GM18498 (cell line): ENCODE data around the gene CLEC16A.

Experiments used
- ATAC-seq: cut with Tn5 transposase; IDR thresholded peaks from one replicate; pipeline ENCODE4 v1.9.1; 2021; ENCODE audit warnings: mild to moderate bottlenecking, moderate library complexity; ENCODE audit not compliant: unreplicated experiment

The CLEC16A gene

GRCh38 chr16:11147754-11148444, 203.5 kb downstream of the CLEC16A start:
- ATAC-seq: no peak

- ATAC-seq: no peak
Observed at GRCh38 chr16:11149011-11149616, 204.8 kb downstream of the CLEC16A start.

- no peak for ATAC-seq
Observed at GRCh38 chr16:11150190-11150589, 205.8 kb downstream of the CLEC16A start.

- ATAC-seq: no peak
Observed at GRCh38 chr16:11151156-11151884, 207.0 kb downstream of the CLEC16A start.

GRCh38 chr16:11151885-11152629, 207.7 kb downstream of the CLEC16A start:
- no peak for ATAC-seq

- no peak for ATAC-seq
Observed at GRCh38 chr16:11152677-11153331, 208.4 kb downstream of the CLEC16A start.

DNA sequence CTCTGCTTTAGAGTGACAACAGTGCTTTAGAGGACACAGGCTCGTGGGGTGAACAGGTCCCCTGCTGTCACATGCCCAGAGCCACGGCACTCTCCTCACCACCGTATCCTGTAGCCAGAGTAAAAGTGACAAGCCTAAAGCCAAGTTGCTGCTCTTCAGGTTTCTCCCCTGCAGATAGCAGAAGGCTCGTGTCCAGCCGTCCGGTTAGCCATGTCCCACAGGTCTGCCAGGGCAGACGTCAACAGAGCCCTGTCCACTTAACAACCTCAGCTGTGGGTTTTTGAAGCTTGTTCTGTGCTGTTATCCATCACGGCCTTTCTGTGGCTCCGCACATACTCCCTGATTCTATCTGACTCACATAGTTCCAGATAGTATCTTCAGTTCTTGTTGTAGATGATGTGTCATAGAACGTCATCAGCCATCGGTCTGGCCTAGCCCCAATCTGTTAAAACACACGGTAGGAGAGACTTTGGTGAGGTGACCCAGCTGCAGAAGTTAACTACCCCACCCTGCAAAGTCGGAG, 211.0 kb downstream of the CLEC16A start:
- ATAC-seq: no peak

DNA sequence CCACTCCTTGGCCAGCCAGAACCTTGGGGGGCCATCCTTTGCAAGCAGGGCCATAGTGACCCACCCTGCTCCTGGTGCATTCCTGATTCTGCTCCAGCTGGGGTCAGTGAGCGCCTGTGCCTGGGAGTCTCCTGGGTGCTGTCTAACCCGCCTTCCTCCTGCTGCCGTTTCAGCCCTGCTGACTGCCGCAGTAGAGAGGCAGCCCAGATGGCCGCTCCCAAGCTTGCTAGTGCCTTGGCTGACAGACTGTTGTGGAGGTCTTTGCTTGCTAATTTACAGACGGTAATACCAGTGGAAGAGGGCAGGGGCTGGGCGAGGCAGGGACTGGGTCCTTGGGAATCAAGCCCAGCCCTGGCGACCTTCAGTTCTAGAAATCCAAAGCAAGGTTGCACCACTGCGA, 212.0 kb downstream of the CLEC16A start:
- ATAC-seq: no peak

- no peak for ATAC-seq
Observed at GRCh38 chr16:11157143-11157542, 212.8 kb downstream of the CLEC16A start.

- ATAC-seq: no peak
Observed at GRCh38 chr16:11158018-11158417, 213.7 kb downstream of the CLEC16A start.

DNA sequence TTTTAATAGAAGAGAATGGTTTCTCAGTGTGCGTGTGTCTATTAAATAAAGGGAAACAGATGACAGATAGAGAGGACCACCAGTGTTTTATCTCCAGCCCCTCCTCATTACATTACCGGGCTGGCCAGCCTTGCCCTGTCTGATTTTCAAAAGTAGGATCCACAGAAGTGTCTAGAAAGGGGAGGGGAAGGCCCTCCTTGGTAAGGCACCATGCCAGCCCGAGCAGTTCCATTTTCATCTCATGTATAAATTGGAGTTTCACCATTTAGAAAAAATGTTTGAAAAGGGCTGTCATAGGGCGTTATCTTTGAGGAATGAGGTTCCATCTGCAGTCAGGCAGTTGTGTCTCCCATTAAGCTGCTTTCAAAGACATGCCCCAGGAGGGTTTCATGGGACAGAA, 214.9 kb downstream of the CLEC16A start:
- ATAC-seq: no peak

- ATAC-seq: no peak
Observed at GRCh38 chr16:11160676-11161115, 216.3 kb downstream of the CLEC16A start.

- ATAC-seq: no peak
Observed at GRCh38 chr16:11161439-11161838, 217.1 kb downstream of the CLEC16A start.

DNA sequence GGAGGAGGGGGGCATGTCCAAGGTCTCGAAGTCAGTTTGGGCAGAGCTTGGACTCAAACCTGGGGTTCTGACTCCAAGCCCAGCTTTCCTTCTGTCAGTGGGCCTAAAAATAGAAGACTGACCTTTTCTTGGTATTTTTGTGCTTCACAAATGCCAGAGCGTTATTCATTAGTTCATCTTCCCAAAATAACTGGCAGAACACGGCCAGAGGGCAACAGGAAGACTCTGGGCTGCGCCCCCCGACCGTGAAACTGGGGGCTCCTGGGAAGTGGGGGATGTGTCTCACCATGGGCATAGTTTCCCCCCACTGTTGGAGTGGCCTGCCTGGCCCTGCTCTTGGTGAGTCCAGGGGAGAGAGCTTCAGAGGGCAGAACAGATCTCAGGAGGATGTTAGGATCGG, 217.6 kb downstream of the CLEC16A start:
- no peak for ATAC-seq

DNA sequence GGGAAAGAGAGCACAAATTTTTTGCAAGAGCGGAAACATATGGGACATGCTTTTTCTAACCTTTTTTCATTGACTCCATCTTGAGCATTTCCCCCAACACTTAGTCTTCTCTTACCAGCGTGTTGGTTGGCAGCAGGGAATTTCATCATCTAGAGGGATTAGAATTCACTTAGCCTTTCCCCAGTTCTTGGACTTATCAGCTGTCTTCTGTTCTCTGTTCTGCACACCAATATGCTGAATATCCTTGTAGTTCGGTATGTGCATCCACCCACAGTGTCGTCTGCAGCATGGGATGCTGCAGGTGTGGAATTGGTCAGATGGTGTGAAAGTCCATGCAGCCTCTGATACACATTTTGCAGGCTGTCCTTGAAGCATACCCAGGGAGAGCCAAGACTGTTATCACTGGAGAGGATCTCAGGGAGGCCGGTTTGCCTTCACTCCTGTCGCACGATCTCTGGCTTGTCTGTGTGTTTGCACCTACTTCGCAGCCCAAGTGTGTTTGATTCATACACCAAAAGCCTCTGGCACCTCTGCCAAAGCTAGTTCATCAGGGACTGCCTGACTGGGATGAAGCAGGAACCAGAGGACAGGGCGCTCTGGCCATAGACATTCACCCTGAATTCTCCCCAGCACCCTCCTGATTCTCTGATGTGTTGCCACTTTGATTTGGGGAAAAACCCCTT, 218.4 kb downstream of the CLEC16A start:
- ATAC-seq: no peak

DNA sequence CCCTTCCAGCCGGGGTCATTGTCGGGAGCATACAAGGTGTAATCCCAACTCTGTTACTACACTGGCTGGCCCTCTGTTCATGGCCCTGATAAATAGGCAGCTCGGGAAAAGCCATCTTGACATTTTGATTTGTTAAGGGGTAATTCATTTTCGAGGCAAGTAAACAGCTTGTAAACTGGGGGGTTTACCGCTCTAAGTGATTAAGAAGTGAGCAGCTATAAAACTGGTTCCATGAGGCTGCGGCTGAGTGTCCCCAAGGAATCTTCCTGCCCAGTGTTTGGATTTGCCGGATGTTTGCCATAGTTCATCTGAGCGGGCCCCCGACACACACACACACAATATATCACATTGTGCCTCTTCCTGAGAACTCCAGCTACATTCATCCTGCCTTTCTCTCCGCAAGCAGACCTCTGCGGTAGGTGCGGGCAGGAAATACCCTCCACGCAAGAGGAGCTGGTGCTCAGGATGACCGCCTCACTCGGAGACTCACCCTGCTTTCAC, 219.4 kb downstream of the CLEC16A start:
- ATAC-seq: no peak

- no peak for ATAC-seq
Observed at GRCh38 chr16:11164482-11165270, 220.3 kb downstream of the CLEC16A start.

- ATAC-seq: no peak
Observed at GRCh38 chr16:11165349-11165748, 221.0 kb downstream of the CLEC16A start.
